Fibroblast of lung (primary cell): Measurements from ENCODE around the gene PITX2.

Experiments used
- EZH2 ChIP-seq: IDR thresholded peaks from 2 replicates; pipeline ENCODE4 v1.5.1; 2012; ENCODE audit warnings: low read length, control low read depth, mild to moderate bottlenecking; ENCODE audit errors: missing control alignments
- TF ChIP-seq, protein P1 (sequence below), 2 donors: IDR thresholded peaks in 1 of 2; conservative IDR thresholded peaks in 1 of 2; 1 replicate in 1 of 2; 2 replicates in 1 of 2; pipeline ENCODE4 v1.5.1; 2011 to 2012; ENCODE audit warnings: low read length in 2 of 2, control low read depth in 1 of 2, inconsistent platforms in 1 of 2, low read depth in 1 of 2, mild to moderate bottlenecking in 1 of 2

DNA sequence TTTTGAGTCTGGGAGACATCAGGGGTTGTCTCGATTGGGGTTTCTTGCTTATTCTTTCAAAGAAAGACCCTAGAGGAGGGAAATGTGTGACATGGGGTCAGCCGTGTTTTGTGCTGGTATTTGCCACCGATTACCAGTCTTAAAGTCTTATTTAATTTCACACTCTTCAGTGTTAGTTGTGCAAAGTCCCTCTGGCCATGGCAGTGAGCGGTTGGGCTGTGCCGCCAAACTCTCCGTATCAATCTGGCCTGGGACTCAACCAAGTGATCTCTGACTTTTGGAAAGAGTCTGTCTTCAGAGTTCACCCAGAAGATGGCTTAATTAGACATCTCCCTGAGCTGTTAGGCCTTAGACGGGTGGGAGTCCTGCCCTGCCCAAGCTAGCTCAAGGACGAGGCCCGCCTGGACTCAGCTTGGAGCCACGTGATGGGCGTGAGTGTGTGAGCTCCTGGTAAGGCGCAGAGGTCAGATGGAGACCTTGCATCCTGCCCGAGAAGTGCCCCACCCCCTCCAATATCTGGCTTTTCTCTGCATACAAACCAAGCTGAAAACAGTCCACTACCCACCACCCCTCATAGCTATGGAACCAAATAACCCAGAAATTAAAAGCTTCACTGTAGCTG is 3.8 kb upstream of the PITX2 start:
- peak; percentile 16 for TF ChIP-seq EZH2
- TF ChIP-seq, protein P1, sequence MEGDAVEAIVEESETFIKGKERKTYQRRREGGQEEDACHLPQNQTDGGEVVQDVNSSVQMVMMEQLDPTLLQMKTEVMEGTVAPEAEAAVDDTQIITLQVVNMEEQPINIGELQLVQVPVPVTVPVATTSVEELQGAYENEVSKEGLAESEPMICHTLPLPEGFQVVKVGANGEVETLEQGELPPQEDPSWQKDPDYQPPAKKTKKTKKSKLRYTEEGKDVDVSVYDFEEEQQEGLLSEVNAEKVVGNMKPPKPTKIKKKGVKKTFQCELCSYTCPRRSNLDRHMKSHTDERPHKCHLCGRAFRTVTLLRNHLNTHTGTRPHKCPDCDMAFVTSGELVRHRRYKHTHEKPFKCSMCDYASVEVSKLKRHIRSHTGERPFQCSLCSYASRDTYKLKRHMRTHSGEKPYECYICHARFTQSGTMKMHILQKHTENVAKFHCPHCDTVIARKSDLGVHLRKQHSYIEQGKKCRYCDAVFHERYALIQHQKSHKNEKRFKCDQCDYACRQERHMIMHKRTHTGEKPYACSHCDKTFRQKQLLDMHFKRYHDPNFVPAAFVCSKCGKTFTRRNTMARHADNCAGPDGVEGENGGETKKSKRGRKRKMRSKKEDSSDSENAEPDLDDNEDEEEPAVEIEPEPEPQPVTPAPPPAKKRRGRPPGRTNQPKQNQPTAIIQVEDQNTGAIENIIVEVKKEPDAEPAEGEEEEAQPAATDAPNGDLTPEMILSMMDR (conservative IDR thresholded peaks at IDR 0.05 in 1 of 2, IDR thresholded peaks at IDR 0.05 in 1 of 2; ENCODE audit: low read depth in 1 of 2, low read length in 2 of 2), result no peak
